ENCODE data around the gene SRGAP2C. TPM values are rescaled to one million over a fixed set of nuclear protein-coding genes. Genes with fewer than 3 reads are reported as not detected.
"Not testable (repeated sequence)": the region's sequence is repeated elsewhere in the genome, so short reads cannot be mapped to it uniquely, and the experiment has no call there.

SRGAP2C gene
- total RNA-seq, 4 donors from 2014 or later = 4.1 to 8.7 (median 6.6) TPM

GRCh38 chr1:121438862-121439261, 254.1 kb downstream of the SRGAP2C start:
- H3K4me3 ChIP-seq; H3K36me3 ChIP-seq; H3K4me1 ChIP-seq; H3K9me3 ChIP-seq; H3K27me3 ChIP-seq; in situ Hi-C loops (cut with MboI; ENCODE audit: low pct_ligation_motif_present in 1 of 4, low pct_unique_long_range_greater_than_20kb in 1 of 4, low sequenced_read_pairs in 3 of 4); DNase-seq; intact Hi-C loops (cut with DNase I; ENCODE audit: low total_unique reads); H3K27ac ChIP-seq: not testable (repeated sequence)
- WGBS, 2 donors (ENCODE audit: low coverage in 1 of 2) = 91 to 95% methylated on average over 3 of the region's 3 CpGs

- DNase-seq = no peak
- in situ Hi-C loops (cut with MboI; ENCODE audit: low pct_ligation_motif_present in 1 of 4, low pct_unique_long_range_greater_than_20kb in 1 of 4, low sequenced_read_pairs in 3 of 4) = no loop called here
- 88 to 93% methylated on average over 4 of the region's 4 CpGs for WGBS, 2 donors (ENCODE audit: low coverage in 1 of 2)
- Histone ChIP-seq H3K27me3 (no peaks in the 10 kb centered on the region), H3K36me3 (no peaks in the 10 kb centered on the region), H3K4me1 (no peaks in the 10 kb centered on the region), H3K9me3 (no peaks in the 10 kb centered on the region), H3K27ac (no peak overlapping the region), H3K4me3 (no peak overlapping the region)
- TF ChIP-seq EP300 (IDR thresholded peaks at IDR 0.05; ENCODE audit: low read depth) (no peak), POLR2A (IDR thresholded peaks at IDR 0.05) (no peak), POLR2AphosphoS5 (IDR thresholded peaks at IDR 0.05) (no peak), CTCF (IDR thresholded peaks at IDR 0.05) (no peak)
- intact Hi-C loops (cut with DNase I; ENCODE audit: low total_unique reads) = no loop called here
These were observed 256.2 kb downstream of the SRGAP2C start for GRCh38 chr1:121440993-121441392.

Small RNA genes lying within 50 kb of the gene (small RNA-seq; reads per million reads assigned to genes)
- gene AC243994.1 = 0 reads per million in 4 donors

Other genes starting within 250 kb of the SRGAP2C start
- 1 to 10 TPM in 1 of 4 donors, under 1 TPM in 1, not detected in 2; 0.32 to 1.2 TPM for gene FAM72B, start 635 bp upstream of the SRGAP2C start, total RNA-seq